Right renal pelvis (tissue), 4 donors: ENCODE results near the gene STX12. TPM values are rescaled to one million over a fixed set of nuclear protein-coding genes. Genes with fewer than 3 reads are reported as not detected.

Experiments
- DNase-seq, 4 donors: peaks; one replicate each; pipeline ENCODE4 v3.0.0-alpha.2; 2013; ENCODE audit warnings: low read depth in 4 of 4, low spot score in 3 of 4, missing footprints in 1 of 4
- polyA plus RNA-seq, 4 donors: library from polyadenylated mRNA; unstranded; fragments of 120-200 nt; gene quantifications; one replicate each; pipeline ENCODE4 v1.2.1, GENCODE V29; 2013; ENCODE audit not compliant: insufficient read length in 4 of 4

The STX12 gene
- polyA plus RNA-seq: 10 to 100 TPM; 43.3 to 56.3 (median 51.7) TPM

DNA sequence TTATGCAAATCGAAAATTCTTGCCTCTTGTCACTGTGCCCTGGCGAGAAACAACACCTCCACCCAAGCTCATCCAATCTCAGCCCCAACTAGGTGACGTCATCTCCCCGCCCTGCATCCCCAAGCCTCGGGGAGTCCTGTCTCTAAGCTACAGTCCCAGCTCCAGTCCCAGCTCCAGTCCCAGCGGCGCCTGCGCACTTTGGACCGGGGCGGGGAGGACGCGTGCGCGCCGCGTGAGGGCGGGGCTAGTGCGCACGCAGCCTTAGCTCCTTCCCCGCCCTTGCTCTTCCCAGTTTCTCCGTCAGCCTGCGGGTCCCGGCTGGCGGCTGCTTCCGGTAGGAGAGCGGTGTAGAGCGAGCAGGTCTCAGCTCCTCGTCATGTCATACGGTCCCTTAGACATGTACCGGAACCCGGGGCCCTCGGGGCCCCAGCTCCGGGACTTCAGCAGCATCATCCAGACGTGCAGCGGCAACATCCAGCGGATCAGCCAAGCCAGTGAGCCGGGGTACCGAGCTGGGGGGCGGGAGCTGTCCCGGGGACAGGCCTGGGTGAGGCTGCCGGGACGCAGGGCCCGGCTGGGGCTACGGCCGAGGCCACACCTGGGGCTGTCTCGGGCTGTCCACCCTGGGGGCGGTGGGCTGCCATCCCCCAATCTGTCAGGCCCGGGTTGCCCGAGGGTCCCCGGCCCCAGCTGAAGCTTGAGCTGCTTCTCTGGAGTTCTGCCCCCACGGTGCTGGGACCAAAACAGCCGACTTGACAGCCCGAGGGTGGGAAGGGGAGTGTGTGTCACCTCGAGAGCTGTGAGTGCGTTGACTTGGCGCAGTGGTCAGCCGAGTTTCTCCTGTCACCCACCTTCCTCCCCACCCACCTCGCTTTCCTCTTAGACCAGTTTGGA is at the start of gene STX12:
STX12 (plus strand) TSS at position 288 of the 894 bp plus-strand sequence; CDS start at position 377, 89 bp downstream.
- peak; percentile 97 to 99 (median 98) for DNase-seq

DNA sequence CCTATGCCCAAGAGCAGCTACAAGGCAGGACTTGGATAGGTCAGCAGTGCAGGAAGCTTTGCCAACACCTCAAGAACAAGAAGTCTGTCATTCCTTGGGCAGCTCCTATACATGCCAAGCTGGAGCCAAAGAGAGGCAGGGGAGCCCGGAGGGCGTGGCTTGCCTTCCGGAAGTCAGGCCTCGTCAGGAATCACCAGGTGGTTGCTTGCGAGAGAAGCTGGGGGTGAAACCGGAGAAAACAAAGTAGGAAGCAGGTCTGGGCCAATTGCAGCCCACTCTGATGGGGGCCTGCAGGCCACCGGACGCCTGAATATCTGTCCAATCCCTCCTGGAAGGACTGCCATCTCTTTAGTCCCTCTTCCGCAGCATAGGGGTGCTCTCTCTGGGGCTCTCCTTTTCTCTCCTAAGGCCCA is 48.1 kb upstream of the STX12 start:
- DNase-seq: peak in 1 of 4 donors; percentile 25

DNA sequence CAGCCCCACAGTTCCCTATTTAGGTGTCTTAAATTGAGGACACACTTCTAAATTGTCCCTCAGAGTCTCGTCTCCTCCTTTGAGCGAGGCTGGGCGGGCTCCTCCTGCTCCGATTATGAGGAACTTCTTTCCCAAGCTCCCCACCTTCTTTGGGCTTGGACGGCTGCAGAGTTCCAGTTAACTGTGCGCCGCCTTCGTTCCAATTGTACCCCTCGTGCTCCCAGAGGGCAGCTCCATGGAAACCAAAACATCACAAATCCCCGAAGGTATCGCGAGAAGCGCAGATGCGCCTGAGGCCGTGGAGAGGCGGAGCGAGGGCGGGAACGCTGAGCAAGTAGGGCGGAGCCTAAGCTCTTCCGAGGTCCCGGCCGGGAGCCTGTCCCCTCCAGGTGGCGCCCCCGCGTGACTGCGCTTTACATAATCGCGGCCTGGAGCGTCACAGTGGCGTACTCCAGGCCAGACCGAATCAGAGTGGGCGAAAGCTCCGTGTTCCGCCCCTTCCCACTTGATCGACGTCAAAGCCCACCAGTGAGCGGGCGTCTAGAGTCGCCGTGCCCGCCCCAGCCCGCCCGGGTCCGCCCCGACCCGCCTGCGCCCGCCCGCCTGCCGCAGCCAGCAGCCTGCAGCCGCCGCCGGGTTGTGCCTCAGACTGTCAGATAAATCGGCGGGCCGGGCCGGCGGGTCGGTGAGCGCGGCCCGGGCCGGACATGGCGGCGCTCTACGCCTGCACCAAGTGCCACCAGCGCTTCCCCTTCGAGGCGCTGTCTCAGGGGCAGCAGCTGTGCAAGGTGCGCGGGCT is 47.4 kb upstream of the STX12 start, which contains the start of gene FAM76A:
FAM76A (plus strand) TSS at position 588 of the 799 bp plus-strand sequence; CDS start at position 708, 120 bp downstream.
- peak; percentile 99 to 100 (median 99) for DNase-seq

DNA sequence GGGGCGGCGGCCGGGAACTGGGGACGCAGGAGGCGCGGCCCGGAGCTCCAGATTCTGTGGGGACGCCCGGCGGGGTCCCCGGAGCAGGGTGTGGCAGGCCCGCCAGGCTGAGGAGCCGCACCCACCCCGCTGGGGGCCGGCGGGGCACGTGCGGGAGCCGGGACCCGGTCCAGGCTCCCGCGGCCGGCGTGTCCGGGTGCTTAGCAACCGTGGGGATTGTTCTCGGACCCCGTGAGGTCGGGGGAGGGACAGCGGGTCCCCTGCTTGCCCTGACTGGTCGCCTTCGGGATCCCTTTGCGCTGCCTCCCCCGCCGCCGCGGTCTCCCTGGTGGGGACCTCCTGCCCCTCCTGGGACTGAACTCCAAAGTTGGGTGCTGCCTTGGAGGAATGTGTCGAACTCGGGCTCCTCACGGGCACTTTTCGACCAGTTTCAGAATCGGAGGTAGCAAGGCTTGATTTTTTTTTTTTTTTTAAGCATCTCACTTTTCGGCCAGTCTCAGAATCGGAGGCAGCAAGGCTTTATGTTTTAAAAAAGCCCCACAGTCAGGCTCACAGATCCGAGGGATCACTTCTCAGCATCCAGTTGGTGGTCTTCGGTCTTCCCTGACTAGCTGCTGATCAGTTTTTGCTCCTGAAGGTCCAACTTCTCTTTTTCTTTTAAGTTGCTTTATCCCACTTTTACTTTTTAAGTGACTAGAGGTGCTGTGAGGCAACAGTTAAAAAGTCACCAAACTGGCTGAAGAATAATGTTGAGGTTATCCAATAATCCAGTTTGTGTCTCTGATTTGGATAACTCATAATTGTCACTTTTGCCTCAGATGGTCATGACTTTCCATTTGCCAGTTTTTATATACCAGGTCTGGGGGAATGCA is 46.6 kb upstream of the STX12 start:
- DNase-seq: peak in 2 of 4 donors; percentile 28

DNA sequence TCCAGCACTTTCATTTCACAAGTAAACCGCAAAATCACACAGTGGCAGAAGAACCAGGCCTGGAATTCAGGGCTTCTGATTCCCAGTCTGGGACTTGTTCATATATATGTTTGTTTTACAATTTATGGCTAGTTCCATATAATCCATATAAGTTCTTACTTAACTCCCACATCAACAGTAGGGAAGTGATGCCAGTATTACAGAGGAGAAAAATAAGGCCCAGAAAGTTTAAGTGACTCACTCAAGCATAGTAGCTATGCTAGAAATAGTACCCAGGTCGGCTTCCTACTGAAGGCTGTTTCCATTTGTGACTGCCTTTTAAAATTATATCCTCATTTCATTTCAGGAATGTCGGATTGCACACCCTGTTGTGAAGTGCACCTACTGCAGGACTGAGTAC is 45.9 kb upstream of the STX12 start:
- DNase-seq: no peak

DNA sequence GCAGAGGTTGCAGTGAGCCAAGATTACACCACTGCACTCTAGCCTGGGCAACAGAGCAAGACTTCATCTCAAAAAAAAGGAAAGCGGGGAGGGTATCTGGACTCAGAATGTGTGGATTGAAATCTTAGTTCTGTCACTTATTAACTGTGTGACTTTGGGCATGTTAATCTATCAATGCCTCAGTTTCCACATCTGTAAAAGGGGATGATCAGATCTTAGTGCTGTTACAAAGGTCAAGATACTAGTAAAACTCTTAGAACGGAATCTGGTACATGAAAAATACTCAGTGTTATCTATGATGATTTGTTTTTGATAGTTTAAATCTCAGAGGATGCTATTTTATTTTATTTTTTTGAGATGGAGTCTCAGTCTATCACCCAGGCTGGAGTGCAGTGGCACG is 36.8 kb upstream of the STX12 start:
- DNase-seq: no peak

DNA sequence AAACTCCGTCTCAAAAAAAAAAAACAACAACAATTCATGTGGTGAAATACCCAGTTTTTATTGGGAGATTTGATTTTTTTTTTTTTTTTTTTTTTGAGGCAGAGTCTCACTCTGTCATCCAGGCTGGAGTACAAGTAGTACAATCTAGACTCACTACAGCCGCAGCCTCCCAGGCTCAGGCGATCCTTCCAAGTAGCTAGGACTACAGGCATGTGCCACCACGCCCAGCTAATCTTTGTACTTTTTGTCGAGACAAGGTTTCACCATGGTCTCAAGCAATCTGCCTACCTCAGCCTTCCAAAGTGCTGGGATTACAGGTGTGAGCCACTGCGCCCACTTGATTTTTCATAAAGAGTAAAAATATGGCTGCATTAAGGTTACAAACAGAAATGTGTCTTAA is 31.9 kb upstream of the STX12 start:
- no peak for DNase-seq

DNA sequence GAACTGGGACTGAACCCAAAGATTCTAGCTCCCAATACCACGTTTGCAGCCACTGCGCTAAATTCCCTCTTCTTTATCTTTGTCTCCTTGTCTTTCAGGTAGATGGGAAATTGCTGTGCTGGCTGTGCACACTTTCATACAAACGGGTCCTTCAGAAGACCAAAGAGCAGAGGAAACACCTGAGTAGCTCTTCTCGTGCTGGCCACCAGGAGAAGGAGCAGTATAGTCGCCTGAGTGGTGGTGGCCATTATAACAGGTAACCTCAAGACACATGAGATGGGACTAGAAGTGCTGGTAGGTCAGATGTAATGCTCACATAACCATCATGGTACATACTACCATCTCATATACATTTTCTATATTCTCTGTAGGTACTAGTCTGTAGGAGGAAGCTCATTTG is 28.5 kb upstream of the STX12 start:
- no peak for DNase-seq

DNA sequence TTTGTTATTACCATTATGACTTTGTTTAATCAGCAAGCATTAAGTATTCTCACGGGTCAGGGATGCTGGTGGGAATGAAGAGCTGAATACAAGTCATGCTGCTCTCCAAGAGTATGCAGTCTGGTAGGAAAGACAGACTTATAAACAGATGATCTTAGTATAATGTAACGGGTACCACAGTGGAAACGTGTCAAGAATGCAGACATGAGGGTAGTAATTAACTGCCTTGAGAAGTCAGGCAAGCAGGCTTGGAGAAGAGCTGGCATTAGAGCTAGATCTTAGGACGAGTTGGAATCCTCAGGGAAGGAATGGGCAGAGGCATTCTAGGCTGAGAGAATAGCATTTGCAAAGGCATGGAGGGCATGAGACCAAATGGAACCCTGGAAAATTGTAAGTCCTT is 27.6 kb upstream of the STX12 start:
- no peak for DNase-seq

DNA sequence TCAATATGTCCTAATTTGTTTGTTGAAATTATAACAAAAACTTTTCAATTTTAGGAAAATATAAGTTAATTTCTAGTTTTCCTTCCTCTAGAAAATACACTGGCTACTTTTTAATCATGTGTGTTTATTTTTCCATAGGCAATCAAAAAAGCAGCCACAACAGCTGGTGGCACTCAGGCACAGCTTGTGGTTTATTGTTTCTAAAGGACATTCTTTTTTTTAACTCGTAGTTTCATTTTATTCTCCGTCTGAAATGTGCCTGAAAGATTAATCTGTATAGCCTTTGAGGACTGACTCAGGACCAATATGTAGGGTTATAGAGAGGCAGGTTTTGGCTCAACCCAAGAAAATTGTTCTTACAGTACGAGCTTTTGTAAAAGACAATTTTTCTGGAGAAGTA is 20.7 kb upstream of the STX12 start:
- DNase-seq: no peak

DNA sequence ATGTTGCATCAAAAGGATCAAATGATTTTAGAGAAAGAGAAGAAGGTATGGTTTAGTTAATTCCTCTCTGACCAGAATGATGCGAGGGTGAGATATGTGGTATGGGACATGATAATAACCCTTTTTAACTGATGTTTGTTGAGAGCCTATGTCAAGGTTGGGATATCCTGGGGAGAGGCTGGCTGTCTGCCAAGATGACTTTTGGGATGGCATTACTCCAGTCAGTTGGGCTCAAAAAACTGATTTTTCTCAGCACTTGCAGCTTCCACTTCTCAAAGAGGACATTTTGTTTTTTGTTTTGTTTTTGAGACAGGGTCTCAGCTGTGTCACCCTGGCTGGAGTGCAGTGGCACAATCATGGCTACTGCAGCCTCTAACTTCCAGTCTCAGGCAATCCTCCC is 17.7 kb upstream of the STX12 start:
- DNase-seq: no peak

DNA sequence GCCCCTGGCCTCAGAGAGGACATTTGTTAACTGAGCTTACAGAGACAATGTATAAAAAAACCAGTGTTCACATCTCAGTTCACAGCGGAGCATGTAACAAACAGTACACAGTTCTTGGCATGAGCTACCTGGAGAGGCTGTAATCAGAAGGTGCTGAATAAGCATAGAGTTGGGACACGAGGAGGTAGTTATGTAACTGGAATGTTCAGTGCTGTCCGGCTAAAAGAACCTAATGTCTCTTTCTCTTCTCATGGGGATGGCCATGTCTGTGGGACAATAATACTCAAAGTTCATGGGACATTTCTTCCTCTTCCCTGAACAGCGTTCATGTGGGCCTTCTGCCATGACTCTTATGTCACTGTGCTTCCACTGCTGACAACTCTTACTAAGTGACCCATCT is 17.2 kb upstream of the STX12 start:
- DNase-seq: no peak

DNA sequence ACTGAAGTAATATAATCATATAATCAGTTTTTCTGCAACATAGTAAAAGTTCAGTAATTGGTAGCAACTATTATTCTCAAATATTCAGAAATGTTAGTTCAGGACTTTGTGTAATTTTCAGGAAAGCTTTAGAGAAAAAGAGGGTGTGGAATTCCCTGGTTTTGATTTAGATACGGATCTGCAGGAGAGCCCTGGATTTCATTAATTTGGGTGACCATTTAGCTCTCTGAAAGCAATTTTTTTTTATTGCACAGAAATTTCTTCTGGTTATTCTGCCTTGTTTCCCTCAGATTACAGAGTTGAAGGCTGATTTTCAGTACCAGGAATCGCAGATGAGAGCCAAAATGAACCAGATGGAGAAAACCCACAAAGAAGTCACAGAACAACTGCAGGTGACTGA is 13.8 kb upstream of the STX12 start:
- DNase-seq: no peak

DNA sequence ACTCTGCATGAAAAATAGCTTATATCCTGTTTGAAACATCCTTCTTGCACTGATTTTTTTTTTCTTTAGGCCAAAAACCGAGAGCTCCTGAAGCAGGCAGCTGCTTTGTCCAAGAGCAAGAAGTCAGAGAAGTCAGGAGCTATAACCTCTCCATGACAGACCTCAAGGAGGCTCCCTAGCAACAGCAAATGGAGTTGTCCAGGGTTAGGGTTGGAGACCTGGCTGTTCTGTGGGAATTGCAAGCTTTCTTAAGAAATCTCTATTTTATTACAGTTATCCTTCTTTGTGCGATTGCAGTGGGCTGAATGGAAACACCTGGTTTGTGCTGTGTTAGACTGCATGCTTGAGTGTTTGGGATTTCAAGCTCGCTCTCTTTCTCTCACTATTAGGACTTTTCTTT is 12.6 kb upstream of the STX12 start:
- DNase-seq: no peak

DNA sequence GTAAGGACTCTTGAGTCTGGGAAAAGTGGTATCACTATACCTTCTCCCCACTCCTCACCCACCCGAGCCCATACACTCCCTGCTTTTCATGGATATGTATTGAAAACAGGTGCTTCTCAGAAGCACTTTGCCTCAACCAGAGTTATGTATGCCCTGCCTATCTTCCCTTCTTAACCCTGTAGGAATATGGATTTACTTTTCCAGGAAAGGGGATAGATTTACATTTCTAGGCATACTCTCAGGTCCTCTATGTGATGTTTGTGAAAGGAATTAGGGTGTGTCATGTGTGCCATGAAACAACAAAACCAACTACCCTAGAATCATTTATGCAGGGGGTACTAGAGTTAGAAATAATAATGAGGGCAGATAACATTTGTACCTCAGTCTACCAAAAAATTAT is 11.0 kb upstream of the STX12 start:
- no peak for DNase-seq

DNA sequence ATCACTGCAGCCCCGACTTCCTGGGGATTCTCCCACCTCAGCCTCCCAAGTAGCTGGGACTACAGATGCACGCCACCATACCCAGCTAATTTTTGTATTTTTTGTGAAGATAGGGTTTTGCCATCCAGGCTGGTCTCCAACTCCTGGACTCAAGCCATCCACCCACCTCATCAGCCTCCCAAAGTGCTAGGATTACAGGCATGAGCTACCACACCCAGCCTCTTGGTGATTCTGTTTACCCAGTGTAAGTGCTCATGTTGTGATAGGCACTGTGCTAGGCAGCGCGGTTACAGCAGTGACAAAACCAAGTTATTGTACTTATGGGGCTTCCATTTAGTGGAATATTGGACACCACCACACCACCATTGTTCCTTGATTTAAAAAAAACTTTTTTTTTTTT is 9.7 kb upstream of the STX12 start:
- no peak for DNase-seq

DNA sequence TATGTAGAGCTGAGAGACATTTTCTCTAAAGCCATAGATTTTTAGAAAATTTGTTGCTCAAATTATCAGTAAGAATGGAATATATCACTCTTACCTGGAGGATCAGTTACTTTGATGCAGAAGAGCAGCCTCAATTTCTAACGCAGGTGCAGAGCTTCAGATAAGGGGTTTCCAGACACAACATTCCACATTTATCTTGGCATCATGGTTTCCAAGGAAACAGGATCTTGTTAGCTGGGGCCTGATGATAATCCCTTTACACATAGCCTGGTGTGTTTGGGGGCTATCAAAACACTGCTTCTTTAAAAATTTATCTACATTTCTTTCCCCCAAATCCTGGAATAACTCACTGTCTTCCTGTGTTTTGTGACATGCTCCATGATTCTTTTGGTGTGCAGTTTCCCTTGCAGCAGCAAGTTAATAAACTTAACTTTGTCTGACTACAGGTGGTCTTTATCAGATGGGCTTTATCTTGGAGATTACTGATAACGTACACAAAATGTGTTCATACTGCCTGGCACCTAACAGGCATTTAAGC is 2.7 kb upstream of the STX12 start:
- DNase-seq: no peak

DNA sequence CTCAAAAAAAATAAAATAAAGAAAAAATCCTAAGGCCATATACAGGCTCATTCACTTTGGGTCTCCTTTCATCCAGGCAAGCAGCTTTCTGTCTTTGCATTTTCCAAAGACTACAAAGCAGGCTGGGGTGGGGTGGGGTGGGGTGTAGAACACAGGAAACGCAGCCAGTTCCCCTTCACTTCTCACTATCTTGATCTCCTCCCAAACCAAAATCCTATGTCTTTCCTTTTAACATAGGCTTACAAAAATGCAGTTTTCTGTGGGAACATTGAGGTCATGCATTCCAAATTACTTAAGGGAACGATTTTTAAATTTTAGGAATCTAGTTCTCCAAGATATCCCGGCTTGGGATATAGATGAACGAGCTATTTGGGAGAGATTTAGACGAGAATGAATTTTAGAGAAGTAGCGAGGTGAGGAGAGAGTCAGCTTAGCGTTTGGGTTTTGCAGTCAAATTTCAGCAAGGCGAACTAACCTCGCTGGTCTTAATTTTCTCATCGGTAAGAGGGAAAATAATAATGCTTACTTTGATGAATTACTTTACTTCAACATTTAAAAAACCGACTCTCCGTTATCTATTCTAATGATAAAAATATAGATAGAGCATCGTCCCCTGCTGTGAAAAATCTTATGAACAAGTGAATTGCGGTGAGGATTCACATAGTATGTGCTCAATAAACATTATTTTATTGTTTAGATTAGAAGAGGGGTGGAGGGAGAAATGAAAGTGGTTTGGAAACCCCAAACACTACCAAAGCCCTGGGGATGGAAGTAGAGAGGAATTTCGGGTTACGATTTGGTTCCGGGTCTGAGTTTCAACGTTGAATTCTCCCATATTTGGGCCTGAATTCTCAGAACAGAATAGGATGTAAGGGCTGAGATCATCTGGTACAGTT is 735 bp upstream of the STX12 start:
- DNase-seq: no peak

DNA sequence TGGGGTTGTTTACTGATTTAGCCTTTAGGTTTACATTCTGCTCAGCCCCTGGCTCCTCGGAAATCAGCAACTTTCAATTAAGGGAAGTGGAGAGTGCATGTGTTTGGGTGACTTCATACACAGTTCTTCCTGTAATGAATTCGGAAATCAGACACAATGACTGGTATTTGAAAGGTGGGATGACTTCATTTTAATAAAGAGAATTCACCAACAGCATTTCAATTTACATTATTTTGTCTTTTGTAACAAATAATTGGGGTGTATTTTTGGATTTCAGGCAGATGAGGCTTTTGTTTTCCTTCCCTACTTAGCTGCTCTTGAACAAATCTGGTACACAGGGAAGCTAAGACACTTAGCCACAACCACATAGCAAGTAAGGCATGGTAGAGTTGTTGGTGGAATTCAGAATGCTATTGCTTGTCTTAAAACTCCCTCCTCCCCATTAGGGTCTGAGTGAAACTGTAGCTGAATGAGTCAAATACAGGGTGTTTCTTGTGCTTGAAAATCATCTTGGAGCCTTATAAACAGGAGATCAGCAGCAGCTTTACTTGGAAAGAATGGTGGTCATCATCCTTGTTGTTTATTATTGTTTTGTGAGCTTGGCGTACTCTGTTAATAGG is 917 bp downstream of the STX12 start:
- DNase-seq: no peak
